GM12891 (cell line): ENCODE measurements around the gene ATG7.

Source experiments
- POLR2A ChIP-seq: IDR thresholded peaks from 2 replicates; pipeline ENCODE4 v1.6.1; 2011; ENCODE audit warnings: low read depth, low read length, control low read depth
- TAF1 ChIP-seq: IDR thresholded peaks from 2 replicates; pipeline ENCODE4 v1.6.1; 2011; ENCODE audit warnings: low read depth, low read length, control low read depth

DNA sequence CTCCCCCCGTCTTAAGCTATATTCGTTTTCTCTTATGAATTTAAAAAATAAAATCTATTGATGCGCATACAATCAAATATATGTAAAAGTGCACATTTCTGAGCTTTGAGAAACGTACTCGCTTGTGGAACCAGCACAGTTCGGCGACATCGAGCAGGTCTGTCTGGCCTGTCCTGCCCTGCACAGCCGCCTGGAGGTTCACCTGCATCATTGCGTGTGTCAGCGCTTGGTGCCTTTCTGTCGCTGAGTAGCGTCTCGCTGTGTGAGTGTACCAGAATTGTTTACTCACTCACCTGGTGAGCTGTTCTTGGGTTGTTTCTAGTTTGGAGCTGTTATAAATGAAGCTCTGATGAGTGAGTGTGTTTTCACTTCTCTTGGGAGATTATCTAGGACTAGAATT lies 267.5 kb downstream of the ATG7 start:
- TF ChIP-seq TAF1: no peak
- TF ChIP-seq POLR2A: no peak
